ENCODE results near the gene DUSP18.

Gene DUSP18

DNA sequence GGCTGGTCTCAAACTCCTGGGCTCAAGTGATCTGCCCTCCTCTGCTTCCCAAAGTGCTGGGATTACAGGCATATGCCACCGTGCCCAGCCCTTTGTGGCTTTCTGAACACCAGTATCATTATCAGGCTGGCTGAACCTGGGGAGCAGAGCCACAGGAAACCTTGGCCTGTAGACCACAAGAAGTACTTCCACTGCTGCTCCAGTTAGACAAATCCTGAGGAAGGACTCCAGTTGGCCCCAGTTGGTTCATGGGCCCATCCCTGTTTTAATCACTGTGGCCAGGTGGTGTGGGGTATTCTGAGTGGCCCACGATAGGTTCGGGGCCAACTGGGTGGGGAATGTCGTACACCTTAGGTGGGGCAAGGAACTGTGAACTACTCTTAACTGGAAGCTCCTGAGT is 5.5 kb upstream of the DUSP18 start:
- H3K9ac ChIP-seq (ENCODE audit: low read length) = no peak overlapping the region
- H3K27me3 ChIP-seq (ENCODE audit: control insufficient read depth, insufficient read depth, low read length) = peaks cover 6% of the 10 kb centered on the region
- H3K4me3 ChIP-seq (ENCODE audit: low read length) = no peak overlapping the region

DNA sequence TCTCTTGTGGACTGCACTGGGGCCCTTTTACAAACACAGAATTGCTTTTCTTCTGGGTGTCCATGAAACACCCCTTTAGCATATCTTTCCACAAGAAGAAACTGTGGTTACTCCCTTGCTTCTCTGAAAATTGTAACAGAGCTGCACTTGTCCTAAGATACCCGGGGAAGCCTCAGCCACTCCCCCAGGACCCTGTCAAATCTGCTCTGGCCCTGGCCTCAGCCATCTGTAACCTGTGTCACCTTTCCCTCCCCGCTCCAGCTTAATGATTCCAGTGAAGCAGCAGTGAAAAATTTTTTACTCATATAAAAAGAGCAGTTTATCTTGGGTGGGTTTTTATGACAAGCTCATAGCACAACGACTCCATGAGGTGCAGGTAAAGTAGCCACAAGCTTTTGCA is 3.4 kb upstream of the DUSP18 start:
- Histone ChIP-seq H3K27me3 (ENCODE audit: control insufficient read depth, insufficient read depth, low read length) (no peaks in the 10 kb centered on the region), H3K9ac (ENCODE audit: low read length) (no peak overlapping the region)

More for the DNA sequence above, 5.5 kb upstream of the DUSP18 start:
- Histone ChIP-seq H3K4me1 (ENCODE audit: control insufficient read depth, insufficient read depth, low read length) (peaks cover 5% of the 10 kb centered on the region), H3K9me3 (ENCODE audit: control insufficient read depth, low read length) (no peaks in the 10 kb centered on the region), H3K36me3 (ENCODE audit: control insufficient read depth, insufficient read depth, low read length) (no peaks in the 10 kb centered on the region)

DNA sequence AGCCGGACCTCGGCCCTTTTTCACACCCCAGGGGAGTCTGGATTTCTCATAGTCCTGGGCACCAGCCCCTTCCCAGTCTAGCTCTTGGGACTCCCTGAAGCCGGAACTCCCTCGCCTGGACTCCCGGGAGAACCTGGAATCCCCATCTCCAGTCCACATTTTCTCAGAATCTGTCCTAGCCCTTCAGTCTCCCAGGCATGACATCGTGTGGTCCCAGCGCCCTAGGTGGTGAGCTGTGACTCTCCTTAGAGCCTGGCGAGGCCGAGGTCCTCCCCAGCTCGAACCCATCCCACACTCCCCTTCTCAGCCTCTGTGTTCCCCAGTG is 673 bp upstream of the DUSP18 start:
- H3K4me3 ChIP-seq (ENCODE audit: low read length) = peak overlapping the region; percentile 94
- no peaks in the 10 kb centered on the region for H3K36me3 ChIP-seq (ENCODE audit: control insufficient read depth, insufficient read depth, low read length)
- no peaks in the 10 kb centered on the region for H3K9me3 ChIP-seq (ENCODE audit: control insufficient read depth, low read length)
- H3K9ac ChIP-seq (ENCODE audit: low read length) = peak overlapping the region; percentile 87
- H3K27me3 ChIP-seq (ENCODE audit: control insufficient read depth, insufficient read depth, low read length) = no peaks in the 10 kb centered on the region
- H3K4me1 ChIP-seq (ENCODE audit: control insufficient read depth, insufficient read depth, low read length) = peaks cover 15% of the 10 kb centered on the region

More for the DNA sequence above, 3.4 kb upstream of the DUSP18 start:
- Histone ChIP-seq H3K4me3 (ENCODE audit: low read length) (no peak overlapping the region), H3K9me3 (ENCODE audit: control insufficient read depth, low read length) (no peaks in the 10 kb centered on the region), H3K36me3 (ENCODE audit: control insufficient read depth, insufficient read depth, low read length) (no peaks in the 10 kb centered on the region), H3K4me1 (ENCODE audit: control insufficient read depth, insufficient read depth, low read length) (peaks cover 15% of the 10 kb centered on the region)

DNA sequence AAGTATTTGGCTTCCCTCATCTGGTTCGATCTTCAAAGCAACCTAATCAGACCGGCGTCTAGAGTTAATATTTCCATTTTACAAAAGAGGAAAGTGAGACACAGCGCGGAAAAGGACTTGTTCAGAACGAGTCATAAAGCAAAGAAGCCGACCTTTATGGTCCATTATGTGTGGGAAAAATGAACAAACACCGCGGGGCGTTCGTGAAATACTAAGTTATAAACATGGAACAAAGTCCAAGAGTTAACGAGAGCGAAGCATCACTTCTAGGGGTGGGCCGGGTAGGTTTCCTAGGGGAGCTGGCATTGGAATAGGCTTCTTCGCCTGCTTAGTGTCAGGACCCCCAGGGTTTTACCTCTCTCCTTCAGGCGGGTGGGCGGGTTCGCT is 575 bp downstream of the DUSP18 start:
- Histone ChIP-seq H3K9me3 (ENCODE audit: control insufficient read depth, low read length) (no peaks in the 10 kb centered on the region), H3K4me1 (ENCODE audit: control insufficient read depth, insufficient read depth, low read length) (peaks cover 15% of the 10 kb centered on the region), H3K9ac (ENCODE audit: low read length) (peak overlapping the region; percentile 87), H3K36me3 (ENCODE audit: control insufficient read depth, insufficient read depth, low read length) (no peaks in the 10 kb centered on the region), H3K27me3 (ENCODE audit: control insufficient read depth, insufficient read depth, low read length) (no peaks in the 10 kb centered on the region), H3K4me3 (ENCODE audit: low read length) (peak overlapping the region; percentile 94)

DNA sequence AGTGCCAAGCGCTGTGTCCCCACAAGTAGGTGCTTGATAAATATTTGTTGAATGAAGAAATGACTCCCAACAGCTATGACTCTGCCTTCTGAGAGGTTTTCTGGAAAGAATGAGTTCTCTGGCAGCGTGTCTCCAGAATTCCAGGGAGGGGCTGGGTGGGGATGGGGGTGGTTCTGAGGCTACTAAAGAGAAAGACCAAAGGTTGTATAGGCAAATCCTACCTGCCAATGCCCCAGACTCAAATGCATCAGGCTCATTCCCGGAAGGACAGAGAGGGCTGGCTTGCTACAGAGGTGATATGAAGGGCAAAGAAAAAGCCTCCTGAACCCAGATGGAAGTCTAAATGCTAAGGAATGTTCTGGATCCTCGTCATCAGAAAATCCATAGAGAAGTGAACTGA is 1.9 kb downstream of the DUSP18 start:
- H3K27me3 ChIP-seq (ENCODE audit: control insufficient read depth, insufficient read depth, low read length) = no peaks in the 10 kb centered on the region
- no peaks in the 10 kb centered on the region for H3K9me3 ChIP-seq (ENCODE audit: control insufficient read depth, low read length)
- H3K4me1 ChIP-seq (ENCODE audit: control insufficient read depth, insufficient read depth, low read length) = peaks cover 15% of the 10 kb centered on the region
- H3K4me3 ChIP-seq (ENCODE audit: low read length) = no peak overlapping the region
- H3K9ac ChIP-seq (ENCODE audit: low read length) = no peak overlapping the region
- H3K36me3 ChIP-seq (ENCODE audit: control insufficient read depth, insufficient read depth, low read length) = no peaks in the 10 kb centered on the region

DNA sequence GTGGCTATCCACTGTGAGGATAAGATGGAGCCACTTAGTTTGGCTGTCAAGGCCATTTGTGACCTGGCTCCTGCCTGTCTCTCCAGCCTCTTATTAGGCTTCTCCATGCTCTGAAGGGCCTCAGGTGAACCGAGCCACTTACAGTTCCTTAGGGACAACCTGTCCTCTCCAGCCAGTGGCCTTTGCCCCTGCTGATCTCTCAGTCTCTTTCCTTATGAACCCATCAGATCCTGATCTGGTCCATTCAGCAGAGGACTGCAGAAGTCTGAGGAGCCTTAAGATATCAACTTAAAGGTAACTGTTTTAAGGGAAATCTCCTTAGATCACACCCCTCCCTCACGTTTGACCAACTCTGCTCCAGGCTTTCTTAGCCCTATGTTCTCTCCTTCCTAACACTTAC is 2.4 kb downstream of the DUSP18 start:
- H3K36me3 ChIP-seq (ENCODE audit: control insufficient read depth, insufficient read depth, low read length) = no peaks in the 10 kb centered on the region
- H3K27me3 ChIP-seq (ENCODE audit: control insufficient read depth, insufficient read depth, low read length) = no peaks in the 10 kb centered on the region
- H3K4me1 ChIP-seq (ENCODE audit: control insufficient read depth, insufficient read depth, low read length) = peaks cover 15% of the 10 kb centered on the region
- no peak overlapping the region for H3K9ac ChIP-seq (ENCODE audit: low read length)
- no peak overlapping the region for H3K4me3 ChIP-seq (ENCODE audit: low read length)
- H3K9me3 ChIP-seq (ENCODE audit: control insufficient read depth, low read length) = no peaks in the 10 kb centered on the region

DNA sequence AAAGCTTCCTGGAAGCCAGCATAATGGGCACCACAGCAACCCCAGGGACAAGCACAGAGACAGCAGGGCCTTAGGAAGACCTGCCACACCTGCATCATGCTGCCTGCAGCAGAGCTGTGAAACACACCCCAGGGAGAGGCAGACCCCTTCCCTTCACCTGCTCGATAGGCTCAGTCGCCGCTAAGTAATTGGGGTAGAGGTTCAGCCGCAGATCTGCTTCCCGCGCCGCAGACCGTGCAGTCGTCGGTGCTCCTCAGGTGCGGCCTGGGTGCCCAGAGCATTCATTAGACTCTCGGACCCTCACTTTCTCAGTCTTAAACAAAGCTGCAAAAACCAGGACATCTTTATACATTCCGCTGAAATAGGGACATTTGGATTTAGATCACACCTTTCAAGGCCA is 2.9 kb downstream of the DUSP18 start:
- Histone ChIP-seq H3K27me3 (ENCODE audit: control insufficient read depth, insufficient read depth, low read length) (no peaks in the 10 kb centered on the region), H3K36me3 (ENCODE audit: control insufficient read depth, insufficient read depth, low read length) (no peaks in the 10 kb centered on the region), H3K9me3 (ENCODE audit: control insufficient read depth, low read length) (no peaks in the 10 kb centered on the region), H3K4me3 (ENCODE audit: low read length) (no peak overlapping the region), H3K9ac (ENCODE audit: low read length) (no peak overlapping the region), H3K4me1 (ENCODE audit: control insufficient read depth, insufficient read depth, low read length) (peaks cover 15% of the 10 kb centered on the region)

DNA sequence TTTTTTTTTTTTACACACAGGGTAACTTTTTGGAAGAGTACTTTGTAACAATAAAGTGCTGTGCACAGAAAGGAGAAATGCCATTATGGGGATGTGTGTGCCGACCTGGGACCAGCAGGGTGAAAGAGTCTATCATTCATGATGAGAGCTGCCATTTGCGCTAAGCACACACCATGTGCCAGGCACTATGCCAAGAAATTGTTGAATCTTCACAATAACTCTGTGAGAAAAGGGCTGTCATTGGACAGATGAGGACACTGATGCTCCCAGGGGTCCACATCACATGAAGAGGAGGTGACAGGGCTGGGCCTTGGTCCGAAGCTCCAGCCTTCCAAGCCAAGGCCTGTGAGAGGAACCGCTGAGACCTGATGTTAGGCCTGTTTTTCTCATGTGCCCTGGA is 5.6 kb downstream of the DUSP18 start:
- no peak overlapping the region for H3K4me3 ChIP-seq (ENCODE audit: low read length)
- peaks cover 5% of the 10 kb centered on the region for H3K4me1 ChIP-seq (ENCODE audit: control insufficient read depth, insufficient read depth, low read length)
- H3K36me3 ChIP-seq (ENCODE audit: control insufficient read depth, insufficient read depth, low read length) = no peaks in the 10 kb centered on the region
- no peaks in the 10 kb centered on the region for H3K9me3 ChIP-seq (ENCODE audit: control insufficient read depth, low read length)
- H3K9ac ChIP-seq (ENCODE audit: low read length) = no peak overlapping the region
- no peaks in the 10 kb centered on the region for H3K27me3 ChIP-seq (ENCODE audit: control insufficient read depth, insufficient read depth, low read length)

DNA sequence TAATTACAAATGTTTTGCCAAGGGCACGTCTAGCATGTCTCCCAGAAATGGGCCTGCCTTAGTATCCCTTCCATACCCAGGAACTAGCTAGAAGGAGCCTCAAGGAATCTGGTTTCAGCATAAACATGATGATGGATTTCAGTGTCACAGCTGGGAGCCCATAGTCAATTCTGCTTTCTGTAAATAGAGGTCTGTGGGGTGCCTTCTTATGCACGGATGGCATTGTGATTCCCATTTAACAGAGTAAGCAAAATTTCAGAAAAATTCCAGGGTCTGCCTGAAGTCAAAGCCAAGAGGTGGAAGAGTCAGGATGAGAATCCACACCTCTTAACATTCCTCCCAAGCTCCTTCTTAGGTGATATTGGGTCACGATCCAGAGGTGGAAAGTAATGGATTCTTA is 12.1 kb downstream of the DUSP18 start:
- H3K9ac ChIP-seq (ENCODE audit: low read length) = no peak overlapping the region
- H3K36me3 ChIP-seq (ENCODE audit: control insufficient read depth, insufficient read depth, low read length) = no peaks in the 10 kb centered on the region
- H3K4me1 ChIP-seq (ENCODE audit: control insufficient read depth, insufficient read depth, low read length) = peaks cover 2% of the 10 kb centered on the region
- no peak overlapping the region for H3K4me3 ChIP-seq (ENCODE audit: low read length)
- H3K9me3 ChIP-seq (ENCODE audit: control insufficient read depth, low read length) = no peaks in the 10 kb centered on the region
- H3K27me3 ChIP-seq (ENCODE audit: control insufficient read depth, insufficient read depth, low read length) = no peaks in the 10 kb centered on the region

DNA sequence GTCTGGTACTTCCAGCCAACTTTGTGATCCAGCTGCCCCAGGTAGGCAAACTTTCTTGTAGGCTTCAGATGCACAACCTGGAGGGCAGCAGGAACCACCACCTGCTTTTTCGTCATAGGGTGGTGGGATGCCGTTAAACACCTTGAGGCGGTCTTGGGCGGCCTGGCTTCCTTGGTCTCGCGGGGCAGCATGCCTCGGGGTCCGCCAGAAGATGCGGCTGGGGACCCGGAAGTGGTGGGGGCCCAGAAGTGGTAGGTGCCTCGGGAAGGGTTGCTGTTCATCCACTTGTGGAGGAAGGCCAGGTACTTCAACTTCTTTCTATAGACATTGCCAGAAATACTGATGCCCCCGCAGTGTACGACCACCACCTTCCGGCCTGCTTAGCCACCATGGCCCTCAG is 13.3 kb downstream of the DUSP18 start:
- H3K4me1 ChIP-seq (ENCODE audit: control insufficient read depth, insufficient read depth, low read length) = peaks cover 9% of the 10 kb centered on the region
- no peaks in the 10 kb centered on the region for H3K9me3 ChIP-seq (ENCODE audit: control insufficient read depth, low read length)
- no peaks in the 10 kb centered on the region for H3K27me3 ChIP-seq (ENCODE audit: control insufficient read depth, insufficient read depth, low read length)
- no peak overlapping the region for H3K4me3 ChIP-seq (ENCODE audit: low read length)
- H3K36me3 ChIP-seq (ENCODE audit: control insufficient read depth, insufficient read depth, low read length) = no peaks in the 10 kb centered on the region
- H3K9ac ChIP-seq (ENCODE audit: low read length) = no peak overlapping the region

DNA sequence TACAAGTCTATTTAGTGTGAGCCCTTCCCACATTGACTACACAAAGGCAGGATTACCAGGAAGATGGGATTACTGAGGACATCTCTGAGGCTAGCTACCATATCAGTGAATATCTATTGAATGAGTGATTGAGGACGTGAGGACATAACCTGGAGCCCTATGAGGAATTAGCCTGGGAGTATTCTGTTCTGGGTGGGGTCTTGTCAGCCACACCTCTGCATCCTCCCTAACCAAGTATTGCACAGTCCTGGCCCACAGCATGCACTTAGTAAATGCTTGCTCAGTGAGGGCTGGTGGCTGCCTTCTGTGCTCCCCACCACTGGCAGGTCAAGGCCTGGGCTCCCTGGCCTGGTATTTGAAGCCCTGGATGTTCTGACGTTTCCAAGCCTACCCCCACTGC is 14.8 kb downstream of the DUSP18 start:
- Histone ChIP-seq H3K9me3 (ENCODE audit: control insufficient read depth, low read length) (no peaks in the 10 kb centered on the region), H3K9ac (ENCODE audit: low read length) (no peak overlapping the region), H3K4me1 (ENCODE audit: control insufficient read depth, insufficient read depth, low read length) (peaks cover 18% of the 10 kb centered on the region), H3K36me3 (ENCODE audit: control insufficient read depth, insufficient read depth, low read length) (no peaks in the 10 kb centered on the region), H3K27me3 (ENCODE audit: control insufficient read depth, insufficient read depth, low read length) (no peaks in the 10 kb centered on the region), H3K4me3 (ENCODE audit: low read length) (no peak overlapping the region)

DNA sequence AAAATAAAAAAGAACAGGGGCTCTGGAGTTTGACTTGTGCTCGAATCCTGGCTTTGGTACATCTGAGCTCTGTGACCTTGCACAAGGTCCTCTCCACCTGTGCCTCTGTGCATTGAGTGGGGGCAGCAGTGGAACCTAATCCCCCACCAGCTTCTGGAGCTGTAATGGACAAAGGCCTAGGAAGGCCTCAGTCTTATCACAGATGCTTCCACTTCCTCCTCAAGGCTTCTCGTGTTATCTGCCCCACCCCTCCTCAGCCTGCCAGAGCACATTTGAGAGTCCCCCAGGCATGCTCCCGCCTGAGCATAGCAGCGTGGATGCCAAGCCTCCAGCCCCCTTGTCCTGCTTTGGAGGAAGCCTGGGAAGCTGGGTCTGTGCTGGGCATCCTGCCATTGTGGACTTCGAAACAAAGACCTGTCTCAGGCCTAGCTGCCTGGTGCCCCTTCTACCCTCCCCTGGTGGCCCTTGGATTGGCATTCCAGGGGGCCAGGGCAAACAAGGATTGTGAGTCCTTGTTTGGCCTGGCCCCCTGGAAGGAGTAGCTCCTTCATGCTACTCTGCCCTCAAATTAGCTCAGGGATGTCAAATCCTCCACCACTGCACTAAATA is 17.1 kb downstream of the DUSP18 start:
- Histone ChIP-seq H3K27me3 (ENCODE audit: control insufficient read depth, insufficient read depth, low read length) (no peaks in the 10 kb centered on the region), H3K9ac (ENCODE audit: low read length) (no peak overlapping the region), H3K4me3 (ENCODE audit: low read length) (no peak overlapping the region), H3K36me3 (ENCODE audit: control insufficient read depth, insufficient read depth, low read length) (no peaks in the 10 kb centered on the region), H3K9me3 (ENCODE audit: control insufficient read depth, low read length) (no peaks in the 10 kb centered on the region), H3K4me1 (ENCODE audit: control insufficient read depth, insufficient read depth, low read length) (peaks cover 30% of the 10 kb centered on the region)

DNA sequence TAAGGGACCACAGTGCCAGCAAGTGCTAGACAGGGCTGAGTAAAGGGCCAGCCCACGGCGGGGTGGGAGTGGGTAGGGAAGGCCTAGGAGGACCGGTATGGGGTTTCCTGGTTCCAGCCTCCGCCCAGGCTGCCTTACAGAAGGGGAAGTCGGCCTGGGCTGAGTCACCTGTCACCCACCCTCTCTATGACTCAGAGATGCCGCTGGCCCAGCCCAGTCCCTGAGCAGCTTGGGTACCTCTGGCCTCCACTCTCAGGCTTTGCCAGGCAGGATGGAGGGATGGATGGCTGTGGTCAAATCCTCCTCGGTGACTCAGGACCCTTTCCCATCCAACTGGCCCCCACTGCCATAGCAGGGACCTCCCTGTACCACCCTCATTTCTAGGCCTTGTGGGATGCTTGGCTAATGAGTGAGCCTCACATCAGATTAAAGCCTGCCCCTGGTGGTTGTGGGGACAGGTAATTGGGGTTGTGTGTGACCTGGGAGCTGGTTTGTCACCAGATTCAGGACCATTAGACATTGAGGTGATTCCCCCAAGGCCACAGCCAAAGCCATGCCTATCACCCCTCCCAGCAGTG is 18.2 kb downstream of the DUSP18 start:
- Histone ChIP-seq H3K27me3 (ENCODE audit: control insufficient read depth, insufficient read depth, low read length) (no peaks in the 10 kb centered on the region), H3K9me3 (ENCODE audit: control insufficient read depth, low read length) (no peaks in the 10 kb centered on the region), H3K4me3 (ENCODE audit: low read length) (no peak overlapping the region), H3K9ac (ENCODE audit: low read length) (no peak overlapping the region), H3K4me1 (ENCODE audit: control insufficient read depth, insufficient read depth, low read length) (peaks cover 32% of the 10 kb centered on the region), H3K36me3 (ENCODE audit: control insufficient read depth, insufficient read depth, low read length) (no peaks in the 10 kb centered on the region)
